ENCODE measurements around the gene VEPH1. TPM values are rescaled to one million over a fixed set of nuclear protein-coding genes. Genes with fewer than 3 reads are reported as not detected.

Gene VEPH1
- polyA plus RNA-seq, 1 of the 3 experiments (the other 2 are of a cell fraction) = 6.0 TPM

- peaks cover 0 to 13% of the 10 kb centered on the region in 2 experiments for H3K36me3 ChIP-seq (replicated peaks in 1 of 2; ENCODE audit: control insufficient read depth in 1 of 2, insufficient read depth in 2 of 2, low read length in 1 of 2)
- no peaks in the 10 kb centered on the region for H3K9me2 ChIP-seq
- H3K9me3 ChIP-seq = peaks cover 7% of the 10 kb centered on the region; the same call in 1 of the 2 replicates
- ChIA-PET POLR2A (no interaction called here), CTCF (no interaction called here)
- no peaks in the 10 kb centered on the region for H3F3A ChIP-seq (replicated peaks; ENCODE audit: insufficient read depth)
- no peak overlapping the region for H3K27ac ChIP-seq (ENCODE audit: low read depth in 2 of 2, low read length in 1 of 2)
- no peak overlapping the region for H3K4me2 ChIP-seq
- WGBS (ENCODE audit: low lambda C conversion rate) = 59% methylated on average over 3 of the region's 3 CpGs
- H3K9ac ChIP-seq = no peak overlapping the region
- peaks cover 3% of the 10 kb centered on the region; the same call in 1 of the 2 replicates for H3K79me2 ChIP-seq (ENCODE audit: insufficient read depth)
- no peaks in the 10 kb centered on the region for H4K20me1 ChIP-seq (ENCODE audit: insufficient read depth)
- H3K27me3 ChIP-seq (ENCODE audit: insufficient read depth) = no peaks in the 10 kb centered on the region
- H2AFZ ChIP-seq (ENCODE audit: low read depth) = no peak overlapping the region
- H3K4me1 ChIP-seq (ENCODE audit: control insufficient read depth in 1 of 2, insufficient read depth in 2 of 2, low read depth in 1 of 2, low read length in 1 of 2) = no peaks in the 10 kb centered on the region
- TF ChIP-seq FOXM1 (IDR thresholded peaks at IDR 0.05; ENCODE audit: low read depth) = no peak
- TF ChIP-seq POLR2AphosphoS5 (IDR thresholded peaks at IDR 0.05; ENCODE audit: low read depth, low read length) = no peak
- TF ChIP-seq GATA2 (CRISPR knock-in tag; IDR thresholded peaks at IDR 0.05) = no peak
- no peak for TF ChIP-seq MXI1 (IDR thresholded peaks at IDR 0.05; ENCODE audit: low read depth, low read length)
- TF ChIP-seq, protein P1, sequence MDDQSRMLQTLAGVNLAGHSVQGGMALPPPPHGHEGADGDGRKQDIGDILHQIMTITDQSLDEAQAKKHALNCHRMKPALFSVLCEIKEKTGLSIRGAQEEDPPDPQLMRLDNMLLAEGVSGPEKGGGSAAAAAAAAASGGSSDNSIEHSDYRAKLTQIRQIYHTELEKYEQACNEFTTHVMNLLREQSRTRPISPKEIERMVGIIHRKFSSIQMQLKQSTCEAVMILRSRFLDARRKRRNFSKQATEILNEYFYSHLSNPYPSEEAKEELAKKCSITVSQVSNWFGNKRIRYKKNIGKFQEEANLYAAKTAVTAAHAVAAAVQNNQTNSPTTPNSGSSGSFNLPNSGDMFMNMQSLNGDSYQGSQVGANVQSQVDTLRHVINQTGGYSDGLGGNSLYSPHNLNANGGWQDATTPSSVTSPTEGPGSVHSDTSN (IDR thresholded peaks at IDR 0.05) = no peak
- no peak for TF ChIP-seq NRF1 (IDR thresholded peaks at IDR 0.05; ENCODE audit: low read depth, low read length)
- DNase-seq = no peak
- no peak overlapping the region for H3K4me3 ChIP-seq (ENCODE audit: low read depth in 2 of 2, low read length in 1 of 2)
Measured at GRCh38 chr3:157477441-157477840, 25.8 kb downstream of the VEPH1 start.

- ChIA-PET POLR2A (no interaction called here), CTCF (interaction anchor here (0.9 kb wide), 1 partner anchor 17 kb away, joined by 4 read pairs; no protein-coding TSS in a partner anchor)
- Histone ChIP-seq H3K4me2 (no peak overlapping the region), H3K9ac (no peak overlapping the region), H3K27ac (ENCODE audit: low read depth in 2 of 2, low read length in 1 of 2) (peak overlapping the region in 1 of 2 experiments; percentile 29; a peak in 1 of 4 replicates), H3K27me3 (ENCODE audit: insufficient read depth) (no peaks in the 10 kb centered on the region), H3K4me1 (ENCODE audit: control insufficient read depth in 1 of 2, insufficient read depth in 2 of 2, low read depth in 1 of 2, low read length in 1 of 2) (no peaks in the 10 kb centered on the region), H3K9me2 (no peaks in the 10 kb centered on the region), H3K4me3 (ENCODE audit: low read depth in 2 of 2, low read length in 1 of 2) (no peak overlapping the region), H3K36me3 (replicated peaks in 1 of 2; ENCODE audit: control insufficient read depth in 1 of 2, insufficient read depth in 2 of 2, low read length in 1 of 2) (peaks cover 0 to 3% of the 10 kb centered on the region in 2 experiments), H4K20me1 (ENCODE audit: insufficient read depth) (no peaks in the 10 kb centered on the region), H3K9me3 (no peaks in the 10 kb centered on the region), H2AFZ (ENCODE audit: low read depth) (no peak overlapping the region), H3F3A (replicated peaks; ENCODE audit: insufficient read depth) (no peaks in the 10 kb centered on the region), H3K79me2 (ENCODE audit: insufficient read depth) (peaks cover 3% of the 10 kb centered on the region; the same call in 1 of the 2 replicates)
- TF ChIP-seq, protein P1 (IDR thresholded peaks at IDR 0.05) = peak; percentile 30
- TF ChIP-seq, protein P2, sequence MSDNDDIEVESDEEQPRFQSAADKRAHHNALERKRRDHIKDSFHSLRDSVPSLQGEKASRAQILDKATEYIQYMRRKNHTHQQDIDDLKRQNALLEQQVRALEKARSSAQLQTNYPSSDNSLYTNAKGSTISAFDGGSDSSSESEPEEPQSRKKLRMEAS (IDR thresholded peaks at IDR 0.05; ENCODE audit: low read depth) = no peak
- DNase-seq = no peak
- WGBS (ENCODE audit: low lambda C conversion rate) = 80% methylated on average over 1 of the region's 1 CpG
Measured at GRCh38 chr3:157475921-157476414, 27.2 kb downstream of the VEPH1 start.

GRCh38 chr3:157472648-157473047 lies 30.6 kb downstream of the VEPH1 start:
- no peaks in the 10 kb centered on the region for H3K9me3 ChIP-seq
- no peak overlapping the region for H2AFZ ChIP-seq (ENCODE audit: low read depth)
- H3K27ac ChIP-seq (ENCODE audit: low read depth in 2 of 2, low read length in 1 of 2) = no peak overlapping the region
- H3K9ac ChIP-seq = no peak overlapping the region
- peaks cover 0 to 3% of the 10 kb centered on the region in 2 experiments for H3K36me3 ChIP-seq (replicated peaks in 1 of 2; ENCODE audit: control insufficient read depth in 1 of 2, insufficient read depth in 2 of 2, low read length in 1 of 2)
- no peaks in the 10 kb centered on the region for H3K9me2 ChIP-seq
- H3K27me3 ChIP-seq (ENCODE audit: insufficient read depth) = no peaks in the 10 kb centered on the region
- H3K4me3 ChIP-seq (ENCODE audit: low read depth in 2 of 2, low read length in 1 of 2) = no peak overlapping the region
- no peaks in the 10 kb centered on the region for H4K20me1 ChIP-seq (ENCODE audit: insufficient read depth)
- no peaks in the 10 kb centered on the region for H3F3A ChIP-seq (replicated peaks; ENCODE audit: insufficient read depth)
- CTCF ChIA-PET = interaction anchor here (1.3 kb wide), 1 partner anchor 21 kb away, joined by 4 read pairs; no protein-coding TSS in a partner anchor
- H3K79me2 ChIP-seq (ENCODE audit: insufficient read depth) = peaks cover 3% of the 10 kb centered on the region; the same call in 1 of the 2 replicates
- peaks cover 0 to under 1% of the 10 kb centered on the region in 2 experiments; a peak in 1 of 4 replicates for H3K4me1 ChIP-seq (ENCODE audit: control insufficient read depth in 1 of 2, insufficient read depth in 2 of 2, low read depth in 1 of 2, low read length in 1 of 2)
- no peak for DNase-seq
- WGBS (ENCODE audit: low lambda C conversion rate) = 97% methylated on average over 1 of the region's 1 CpG
- POLR2A ChIA-PET = no interaction called here
- H3K4me2 ChIP-seq = no peak overlapping the region
- TF ChIP-seq MXI1 (IDR thresholded peaks at IDR 0.05; ENCODE audit: low read depth, low read length) (no peak), YY1 (IDR thresholded peaks at IDR 0.05; ENCODE audit: low read depth) (no peak), CHD2 (IDR thresholded peaks at IDR 0.05; ENCODE audit: low read length, partially characterized antibody) (no peak), SMC3 (IDR thresholded peaks at IDR 0.05; ENCODE audit: low read depth, low read length) (no peak), TAF1 (IDR thresholded peaks at IDR 0.05; ENCODE audit: borderline replicate concordance, low read depth, low read length) (no peak), NRF1 (IDR thresholded peaks at IDR 0.05; ENCODE audit: low read depth, low read length) (no peak), NFIC (IDR thresholded peaks at IDR 0.05; ENCODE audit: borderline replicate concordance) (no peak), EP300 (IDR thresholded peaks at IDR 0.05; ENCODE audit: borderline replicate concordance in 1 of 2, low read depth in 1 of 2, low read length in 1 of 2) (no peak), FOXJ3 (CRISPR knock-in tag; IDR thresholded peaks at IDR 0.05) (no peak), FOXM1 (IDR thresholded peaks at IDR 0.05; ENCODE audit: low read depth) (no peak), RAD21 (IDR thresholded peaks at IDR 0.05; ENCODE audit: low read length) (no peak), SIN3A (IDR thresholded peaks at IDR 0.05; ENCODE audit: borderline replicate concordance, low read depth, low read length) (no peak), ELF1 (IDR thresholded peaks at IDR 0.05) (no peak)
- TF ChIP-seq, protein P3, sequence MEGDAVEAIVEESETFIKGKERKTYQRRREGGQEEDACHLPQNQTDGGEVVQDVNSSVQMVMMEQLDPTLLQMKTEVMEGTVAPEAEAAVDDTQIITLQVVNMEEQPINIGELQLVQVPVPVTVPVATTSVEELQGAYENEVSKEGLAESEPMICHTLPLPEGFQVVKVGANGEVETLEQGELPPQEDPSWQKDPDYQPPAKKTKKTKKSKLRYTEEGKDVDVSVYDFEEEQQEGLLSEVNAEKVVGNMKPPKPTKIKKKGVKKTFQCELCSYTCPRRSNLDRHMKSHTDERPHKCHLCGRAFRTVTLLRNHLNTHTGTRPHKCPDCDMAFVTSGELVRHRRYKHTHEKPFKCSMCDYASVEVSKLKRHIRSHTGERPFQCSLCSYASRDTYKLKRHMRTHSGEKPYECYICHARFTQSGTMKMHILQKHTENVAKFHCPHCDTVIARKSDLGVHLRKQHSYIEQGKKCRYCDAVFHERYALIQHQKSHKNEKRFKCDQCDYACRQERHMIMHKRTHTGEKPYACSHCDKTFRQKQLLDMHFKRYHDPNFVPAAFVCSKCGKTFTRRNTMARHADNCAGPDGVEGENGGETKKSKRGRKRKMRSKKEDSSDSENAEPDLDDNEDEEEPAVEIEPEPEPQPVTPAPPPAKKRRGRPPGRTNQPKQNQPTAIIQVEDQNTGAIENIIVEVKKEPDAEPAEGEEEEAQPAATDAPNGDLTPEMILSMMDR (IDR thresholded peaks at IDR 0.05) = no peak

All from SK-N-SH (cell line).